ENCODE data around the gene ALOXE3. TPM values are rescaled to one million over a fixed set of nuclear protein-coding genes. Genes with fewer than 3 reads are reported as not detected.

Gene ALOXE3
- total RNA-seq, 2 donors from 2014 or later: not detected

GRCh38 chr17:8087952-8088230 lies 30.4 kb downstream of the ALOXE3 start:
- TF ChIP-seq CTCF (IDR thresholded peaks at IDR 0.05): no peak
- DNase-seq (ENCODE audit: low spot score): no peak
- no peaks in the 10 kb centered on the region for H3K36me3 ChIP-seq
- H3K4me1 ChIP-seq (ENCODE audit: control insufficient read depth in 1 of 2, low read depth in 2 of 2): no peaks in the 10 kb centered on the region
- no peaks in the 10 kb centered on the region for H3K27me3 ChIP-seq (replicated peaks; ENCODE audit: insufficient read depth)
- no peak for ATAC-seq (ENCODE audit: insufficient number of reproducible peaks, low FRiP score, low read depth)
- H3K4me3 ChIP-seq: no peak overlapping the region
- no peaks in the 10 kb centered on the region for H3K9me3 ChIP-seq
- no peak overlapping the region for H3K27ac ChIP-seq

GRCh38 chr17:8087075-8087951 lies 31.0 kb downstream of the ALOXE3 start, which contains the start of gene ALOX12B:
TSS of gene ALOX12B (minus strand) at chr17:8087716. CDS start at chr17:8087442, 274 bp downstream.
- TF ChIP-seq CTCF (IDR thresholded peaks at IDR 0.05): no peak
- H3K27ac ChIP-seq: no peak within 1 kb of the TSS
- no peaks in the 10 kb centered on the region for H3K36me3 ChIP-seq
- H3K4me1 ChIP-seq (ENCODE audit: control insufficient read depth in 1 of 2, low read depth in 2 of 2): no peaks in the 10 kb centered on the region
- H3K27me3 ChIP-seq (replicated peaks; ENCODE audit: insufficient read depth): no peaks in the 10 kb centered on the region
- no peaks in the 10 kb centered on the region for H3K9me3 ChIP-seq
- no peak within 1 kb of the TSS for H3K4me3 ChIP-seq
- DNase-seq (ENCODE audit: low spot score) (no peak), ATAC-seq (ENCODE audit: insufficient number of reproducible peaks, low FRiP score, low read depth) (no peak)

GRCh38 chr17:8084250-8084649 lies 34.1 kb downstream of the ALOXE3 start:
- Histone ChIP-seq H3K4me1 (ENCODE audit: control insufficient read depth in 1 of 2, low read depth in 2 of 2) (peaks cover 3 to 11% of the 10 kb centered on the region in 2 donors), H3K9me3 (no peaks in the 10 kb centered on the region), H3K4me3 (no peak overlapping the region), H3K36me3 (no peaks in the 10 kb centered on the region), H3K27me3 (replicated peaks; ENCODE audit: insufficient read depth) (no peaks in the 10 kb centered on the region), H3K27ac (no peak overlapping the region)
- no peak for DNase-seq (ENCODE audit: low spot score)
- ATAC-seq (ENCODE audit: insufficient number of reproducible peaks, low FRiP score, low read depth): no peak
- TF ChIP-seq CTCF (IDR thresholded peaks at IDR 0.05): no peak

GRCh38 chr17:8082292-8082691 lies 36.0 kb downstream of the ALOXE3 start:
- no peak for ATAC-seq (ENCODE audit: insufficient number of reproducible peaks, low FRiP score, low read depth)
- Histone ChIP-seq H3K27ac (no peak overlapping the region), H3K4me1 (ENCODE audit: control insufficient read depth in 1 of 2, low read depth in 2 of 2) (peaks cover 3 to 14% of the 10 kb centered on the region in 2 donors), H3K9me3 (no peaks in the 10 kb centered on the region), H3K27me3 (replicated peaks; ENCODE audit: insufficient read depth) (peaks cover 5% of the 10 kb centered on the region), H3K36me3 (no peaks in the 10 kb centered on the region), H3K4me3 (no peak overlapping the region)
- no peak for TF ChIP-seq CTCF (IDR thresholded peaks at IDR 0.05)
- no peak for DNase-seq (ENCODE audit: low spot score)

- no peaks in the 10 kb centered on the region for H3K9me3 ChIP-seq
- no peak overlapping the region for H3K27ac ChIP-seq
- H3K27me3 ChIP-seq (replicated peaks; ENCODE audit: insufficient read depth): peaks cover 6% of the 10 kb centered on the region
- H3K4me1 ChIP-seq (ENCODE audit: control insufficient read depth in 1 of 2, low read depth in 2 of 2): peaks cover 3 to 14% of the 10 kb centered on the region in 2 donors
- H3K36me3 ChIP-seq: no peaks in the 10 kb centered on the region
- H3K4me3 ChIP-seq: no peak overlapping the region
- no peak for TF ChIP-seq CTCF (IDR thresholded peaks at IDR 0.05)
- ATAC-seq (ENCODE audit: insufficient number of reproducible peaks, low FRiP score, low read depth): no peak
- DNase-seq (ENCODE audit: low spot score): no peak
These were observed 36.4 kb downstream of the ALOXE3 start for GRCh38 chr17:8081876-8082275.
